ENCODE results near the gene PRDM12.

PRDM12 gene

GRCh38 chr9:130731355-130731754 lies 67.0 kb downstream of the PRDM12 start:
- no peak for DNase-seq

DNA sequence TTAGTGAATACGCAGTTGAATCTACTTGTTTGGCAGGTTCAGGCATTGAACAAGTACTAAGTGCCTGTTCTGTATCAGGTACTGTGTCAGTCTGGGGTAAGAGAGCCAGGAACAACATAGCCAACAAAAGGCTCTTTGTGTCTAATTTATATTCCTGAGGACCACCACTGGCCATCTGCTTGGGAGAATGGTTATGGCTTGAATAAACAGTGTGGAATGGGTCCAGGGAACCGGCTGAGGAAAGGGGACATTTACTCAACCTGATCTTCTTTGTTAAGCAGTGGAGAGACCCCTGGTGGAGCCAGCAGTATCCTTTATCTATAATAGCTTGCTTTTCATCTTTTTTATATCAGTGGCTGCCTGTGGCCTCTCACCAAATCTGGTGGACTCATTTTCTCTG lies 67.7 kb downstream of the PRDM12 start:
- DNase-seq: no peak
